ENCODE data around the gene FLT3.
"Not testable (repeated sequence)": the region's sequence is repeated elsewhere in the genome, so short reads cannot be mapped to it uniquely, and the experiment has no call there.

Gene FLT3

GRCh38 chr13:27971236-27971645 lies 129.1 kb downstream of the FLT3 start:
- no peak for DNase-seq

- DNase-seq = no peak
Measured at GRCh38 chr13:27970382-27971235, 129.8 kb downstream of the FLT3 start.

- DNase-seq = no peak
Measured at GRCh38 chr13:27969866-27970229, 130.5 kb downstream of the FLT3 start.

GRCh38 chr13:27969082-27969865 lies 131.1 kb downstream of the FLT3 start, which contains the start of gene CDX2:
TSS of gene CDX2 (minus strand) at chr13:27969315. CDS start at chr13:27969006, 309 bp downstream.
- DNase-seq = no peak

- DNase-seq = no peak
Measured at GRCh38 chr13:27968316-27969081, 131.9 kb downstream of the FLT3 start.

- DNase-seq = no peak
Measured at GRCh38 chr13:27967736-27968315, 132.6 kb downstream of the FLT3 start.

- DNase-seq = no peak
Measured at GRCh38 chr13:27967203-27967735, 133.1 kb downstream of the FLT3 start.

- DNase-seq = no peak
Measured at GRCh38 chr13:27966641-27967202, 133.7 kb downstream of the FLT3 start.

GRCh38 chr13:27965740-27966640 lies 134.4 kb downstream of the FLT3 start:
- DNase-seq = no peak

GRCh38 chr13:27965343-27965739 lies 135.0 kb downstream of the FLT3 start:
- DNase-seq = no peak

GRCh38 chr13:27964741-27965323 lies 135.5 kb downstream of the FLT3 start:
- no peak for DNase-seq

- not testable (repeated sequence) for DNase-seq
Measured at GRCh38 chr13:27964206-27964605, 136.2 kb downstream of the FLT3 start.

- no peak for DNase-seq
Measured at GRCh38 chr13:27963491-27963890, 136.9 kb downstream of the FLT3 start.

- no peak for DNase-seq
Measured at GRCh38 chr13:27962982-27963381, 137.4 kb downstream of the FLT3 start.

GRCh38 chr13:27962128-27962841 lies 138.1 kb downstream of the FLT3 start:
- DNase-seq = no peak

GRCh38 chr13:27961227-27962085 lies 138.9 kb downstream of the FLT3 start:
- no peak for DNase-seq

GRCh38 chr13:27960362-27961226 lies 139.8 kb downstream of the FLT3 start:
- no peak for DNase-seq

GRCh38 chr13:27959976-27960361 lies 140.4 kb downstream of the FLT3 start:
- DNase-seq = no peak

Data from GOT3 (cell line).